ENCODE data around the gene NBAS. TPM values are rescaled to one million over a fixed set of nuclear protein-coding genes. Genes with fewer than 3 reads are reported as not detected.
"Not testable (repeated sequence)": the region's sequence is repeated elsewhere in the genome, so short reads cannot be mapped to it uniquely, and the experiment has no call there.

The NBAS gene
- total RNA-seq, 1 experiment from 2014 or later, result 30.4 TPM

DNA sequence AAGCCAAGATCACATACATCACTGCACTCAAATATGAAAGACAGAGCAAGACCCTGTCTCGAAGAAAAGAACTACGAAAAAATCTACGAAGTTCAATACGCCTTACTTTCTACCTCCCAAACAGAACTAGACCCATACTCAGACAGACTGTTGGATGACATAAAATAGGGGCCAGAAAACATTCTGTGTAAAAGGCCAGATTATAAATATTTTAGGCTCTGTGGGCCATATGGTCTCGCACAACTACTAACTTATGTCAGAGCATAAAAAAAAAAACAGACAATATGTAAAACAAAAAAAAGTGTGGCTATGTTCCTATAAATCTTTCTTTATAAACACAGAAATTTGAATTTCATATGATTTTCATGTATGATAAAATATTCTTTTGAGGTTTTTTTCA, 40.8 kb downstream of the NBAS start:
- no peaks in the 10 kb centered on the region for H3K4me1 ChIP-seq (ENCODE audit: low read length)
- no peak for DNase-seq
- no peaks in the 10 kb centered on the region for H3K27me3 ChIP-seq (ENCODE audit: low read length)
- H4K20me1 ChIP-seq (ENCODE audit: insufficient read depth, low read depth, low read length), result no peaks in the 10 kb centered on the region
- H3K4me3 ChIP-seq (ENCODE audit: low read length), result no peak overlapping the region
- H3K4me2 ChIP-seq (ENCODE audit: low read depth, low read length, poor library complexity, severe bottlenecking), result no peak overlapping the region
- H3K9ac ChIP-seq (ENCODE audit: low read length), result no peak overlapping the region
- H2AFZ ChIP-seq (ENCODE audit: low read length), result no peak overlapping the region
- no peak overlapping the region for H3K27ac ChIP-seq (ENCODE audit: low read length)
- H3K36me3 ChIP-seq (ENCODE audit: insufficient read depth, low read length), result no peaks in the 10 kb centered on the region
- H3K9me2 ChIP-seq (replicated peaks; ENCODE audit: insufficient read depth, low read length), result no peaks in the 10 kb centered on the region
- H3K79me2 ChIP-seq (ENCODE audit: low read length), result no peaks in the 10 kb centered on the region
- H3K9me3 ChIP-seq (ENCODE audit: low read length), result no peaks in the 10 kb centered on the region

DNA sequence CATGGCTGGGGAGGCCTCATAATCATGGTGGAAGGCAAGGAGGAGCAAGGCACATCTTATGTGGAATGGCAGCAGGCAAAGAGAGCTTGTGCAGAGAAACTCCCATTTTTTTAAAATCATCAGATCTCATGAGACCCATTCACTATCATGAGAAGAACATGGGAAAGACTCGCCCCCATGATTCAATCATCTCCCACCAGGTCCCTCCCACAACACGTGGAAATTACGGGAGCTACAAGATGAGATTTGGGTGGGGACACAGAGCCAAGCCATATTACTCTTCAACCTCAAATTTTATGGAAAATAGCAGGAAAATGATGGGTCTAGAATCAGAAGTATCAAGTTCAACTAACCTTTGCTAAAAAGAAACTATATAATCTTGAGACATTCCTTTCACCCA, 42.4 kb downstream of the NBAS start:
- not testable (repeated sequence) for H3K9ac ChIP-seq (ENCODE audit: low read length); H3K36me3 ChIP-seq (ENCODE audit: insufficient read depth, low read length); H3K79me2 ChIP-seq (ENCODE audit: low read length)

DNA sequence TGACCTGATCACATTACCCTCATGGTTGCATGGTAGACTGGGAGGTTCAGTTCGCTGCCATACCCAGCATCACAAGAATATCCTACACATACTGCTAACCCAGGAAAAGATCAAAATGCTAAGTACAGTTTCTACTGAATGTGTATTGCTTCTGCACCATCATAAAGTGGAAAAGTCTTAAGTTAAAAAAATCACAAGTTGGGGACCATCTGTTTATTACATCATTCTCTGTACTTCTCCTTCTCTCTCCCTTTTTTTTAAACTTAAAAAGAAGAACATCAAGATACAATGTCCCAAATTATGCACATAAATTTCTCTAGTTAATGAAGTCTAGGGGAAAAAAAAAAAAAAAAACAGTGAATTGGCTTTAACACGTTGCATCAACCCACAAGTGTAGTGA, 43.3 kb downstream of the NBAS start:
- Histone ChIP-seq H3K27me3 (ENCODE audit: low read length) (no peaks in the 10 kb centered on the region), H3K4me2 (ENCODE audit: low read depth, low read length, poor library complexity, severe bottlenecking) (no peak overlapping the region), H3K27ac (ENCODE audit: low read length) (no peak overlapping the region), H3K4me1 (ENCODE audit: low read length) (no peaks in the 10 kb centered on the region), H4K20me1 (ENCODE audit: insufficient read depth, low read depth, low read length) (no peaks in the 10 kb centered on the region), H3K36me3 (ENCODE audit: insufficient read depth, low read length) (no peaks in the 10 kb centered on the region), H3K9ac (ENCODE audit: low read length) (no peak overlapping the region), H3K9me3 (ENCODE audit: low read length) (no peaks in the 10 kb centered on the region), H2AFZ (ENCODE audit: low read length) (no peak overlapping the region), H3K9me2 (replicated peaks; ENCODE audit: insufficient read depth, low read length) (no peaks in the 10 kb centered on the region), H3K79me2 (ENCODE audit: low read length) (no peaks in the 10 kb centered on the region), H3K4me3 (ENCODE audit: low read length) (no peak overlapping the region)
- no peak for DNase-seq

More for the DNA sequence above, 42.4 kb downstream of the NBAS start:
- not testable (repeated sequence) for H3K4me2 ChIP-seq (ENCODE audit: low read depth, low read length, poor library complexity, severe bottlenecking); H3K27me3 ChIP-seq (ENCODE audit: low read length); H3K27ac ChIP-seq (ENCODE audit: low read length); H4K20me1 ChIP-seq (ENCODE audit: insufficient read depth, low read depth, low read length); H3K9me2 ChIP-seq (replicated peaks; ENCODE audit: insufficient read depth, low read length); DNase-seq; H2AFZ ChIP-seq (ENCODE audit: low read length); H3K4me1 ChIP-seq (ENCODE audit: low read length); H3K9me3 ChIP-seq (ENCODE audit: low read length); H3K4me3 ChIP-seq (ENCODE audit: low read length)

DNA sequence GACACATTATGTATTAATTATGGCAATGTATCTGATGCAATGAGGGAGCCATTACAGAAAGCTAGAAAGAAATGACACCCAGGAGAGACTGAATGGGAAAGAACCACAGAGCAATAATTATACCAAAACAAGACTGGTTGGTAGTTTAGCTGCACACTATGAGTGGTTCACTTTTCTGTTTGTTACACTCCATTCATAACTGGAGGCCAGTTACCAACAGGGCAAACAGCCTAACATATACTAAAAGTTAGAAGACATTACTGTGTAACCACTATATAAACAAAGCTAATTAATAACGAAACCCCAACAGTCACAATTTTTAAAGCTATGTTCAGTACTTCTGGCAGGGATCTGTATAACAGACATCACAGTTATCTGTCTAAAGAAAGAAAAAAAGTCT, 49.4 kb downstream of the NBAS start:
- Histone ChIP-seq H3K27ac (ENCODE audit: low read length) (no peak overlapping the region), H3K36me3 (ENCODE audit: insufficient read depth, low read length) (no peaks in the 10 kb centered on the region)
- no peak for DNase-seq

DNA sequence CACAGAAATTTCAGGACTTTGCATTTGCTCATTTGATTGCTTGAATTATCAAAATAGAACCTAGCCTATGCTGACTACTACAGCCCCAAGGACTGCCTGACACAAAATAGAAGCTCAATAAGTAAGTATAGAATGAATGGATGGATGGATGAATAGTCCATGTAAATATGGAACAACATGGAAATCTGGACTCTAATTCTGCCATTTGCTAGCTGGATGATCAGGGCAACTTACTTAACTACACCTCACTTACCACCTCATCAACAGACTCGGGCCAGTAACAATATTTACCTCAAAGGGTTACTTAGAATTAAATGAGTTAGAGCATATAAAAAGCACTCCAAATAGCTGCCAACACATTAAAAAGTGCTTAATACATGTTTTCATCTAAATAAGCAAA, 50.6 kb downstream of the NBAS start:
- no peaks in the 10 kb centered on the region for H3K9me2 ChIP-seq (replicated peaks; ENCODE audit: insufficient read depth, low read length)
- no peak overlapping the region for H3K4me2 ChIP-seq (ENCODE audit: low read depth, low read length, poor library complexity, severe bottlenecking)
- no peaks in the 10 kb centered on the region for H3K9me3 ChIP-seq (ENCODE audit: low read length)
- no peak overlapping the region for H3K9ac ChIP-seq (ENCODE audit: low read length)
- H3K4me3 ChIP-seq (ENCODE audit: low read length), result no peak overlapping the region
- DNase-seq, result no peak
- no peaks in the 10 kb centered on the region for H3K27me3 ChIP-seq (ENCODE audit: low read length)
- H3K36me3 ChIP-seq (ENCODE audit: insufficient read depth, low read length), result no peaks in the 10 kb centered on the region
- no peak overlapping the region for H3K27ac ChIP-seq (ENCODE audit: low read length)
- no peak overlapping the region for H2AFZ ChIP-seq (ENCODE audit: low read length)
- H4K20me1 ChIP-seq (ENCODE audit: insufficient read depth, low read depth, low read length), result no peaks in the 10 kb centered on the region
- H3K79me2 ChIP-seq (ENCODE audit: low read length), result no peaks in the 10 kb centered on the region
- no peaks in the 10 kb centered on the region for H3K4me1 ChIP-seq (ENCODE audit: low read length)

More for the DNA sequence above, 49.4 kb downstream of the NBAS start:
- Histone ChIP-seq H3K4me2 (ENCODE audit: low read depth, low read length, poor library complexity, severe bottlenecking) (no peak overlapping the region), H2AFZ (ENCODE audit: low read length) (no peak overlapping the region), H3K79me2 (ENCODE audit: low read length) (no peaks in the 10 kb centered on the region), H3K9ac (ENCODE audit: low read length) (no peak overlapping the region), H3K27me3 (ENCODE audit: low read length) (no peaks in the 10 kb centered on the region), H3K4me1 (ENCODE audit: low read length) (no peaks in the 10 kb centered on the region), H3K4me3 (ENCODE audit: low read length) (no peak overlapping the region), H3K9me2 (replicated peaks; ENCODE audit: insufficient read depth, low read length) (no peaks in the 10 kb centered on the region), H3K9me3 (ENCODE audit: low read length) (no peaks in the 10 kb centered on the region), H4K20me1 (ENCODE audit: insufficient read depth, low read depth, low read length) (no peaks in the 10 kb centered on the region)

DNA sequence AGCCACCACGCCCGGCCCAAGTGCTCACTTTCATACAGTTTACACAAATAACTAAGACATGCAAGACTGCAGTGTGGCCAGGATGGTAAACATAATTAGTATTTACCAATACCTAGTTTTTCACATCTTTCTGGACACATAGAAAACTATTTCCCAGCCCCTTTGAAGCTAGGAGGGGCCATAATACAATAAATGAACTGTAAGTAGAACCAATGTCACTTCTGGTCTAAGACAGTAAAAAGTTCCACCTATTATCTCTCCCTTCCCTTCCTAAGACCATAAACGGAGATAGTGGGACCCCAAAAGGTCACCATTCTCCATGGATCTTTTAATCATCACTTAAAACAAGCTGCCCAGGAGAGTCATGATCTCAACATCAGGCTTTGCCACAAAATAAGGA, 51.0 kb downstream of the NBAS start:
- no peaks in the 10 kb centered on the region for H3K36me3 ChIP-seq (ENCODE audit: insufficient read depth, low read length)
- H2AFZ ChIP-seq (ENCODE audit: low read length), result no peak overlapping the region
- no peak overlapping the region for H3K4me2 ChIP-seq (ENCODE audit: low read depth, low read length, poor library complexity, severe bottlenecking)
- no peaks in the 10 kb centered on the region for H3K9me3 ChIP-seq (ENCODE audit: low read length)
- no peaks in the 10 kb centered on the region for H4K20me1 ChIP-seq (ENCODE audit: insufficient read depth, low read depth, low read length)
- no peaks in the 10 kb centered on the region for H3K9me2 ChIP-seq (replicated peaks; ENCODE audit: insufficient read depth, low read length)
- H3K27ac ChIP-seq (ENCODE audit: low read length), result no peak overlapping the region
- H3K9ac ChIP-seq (ENCODE audit: low read length), result no peak overlapping the region
- no peaks in the 10 kb centered on the region for H3K27me3 ChIP-seq (ENCODE audit: low read length)
- H3K79me2 ChIP-seq (ENCODE audit: low read length), result no peaks in the 10 kb centered on the region
- DNase-seq, result no peak
- H3K4me1 ChIP-seq (ENCODE audit: low read length), result no peaks in the 10 kb centered on the region
- no peak overlapping the region for H3K4me3 ChIP-seq (ENCODE audit: low read length)

DNA sequence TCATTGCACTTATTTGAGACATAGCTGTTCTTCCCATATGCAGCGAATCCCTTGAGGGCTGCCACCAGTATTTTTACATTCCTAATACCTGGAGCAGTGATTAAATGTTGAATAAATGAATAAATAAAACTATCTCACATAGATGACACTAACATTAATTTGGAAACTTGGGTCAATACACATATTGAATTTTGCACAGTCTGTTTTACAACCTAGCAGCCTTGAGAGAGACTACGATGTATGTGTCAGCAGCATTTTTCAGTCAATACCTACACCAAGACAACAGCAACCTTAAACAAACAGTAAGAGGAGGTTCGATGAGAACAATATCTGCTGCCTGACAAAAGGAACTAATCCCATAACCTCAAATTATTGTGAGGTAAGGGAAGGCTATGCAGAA, 53.4 kb downstream of the NBAS start:
- no peaks in the 10 kb centered on the region for H3K4me1 ChIP-seq (ENCODE audit: low read length)
- DNase-seq, result no peak
- H3K4me3 ChIP-seq (ENCODE audit: low read length), result no peak overlapping the region
- H3K4me2 ChIP-seq (ENCODE audit: low read depth, low read length, poor library complexity, severe bottlenecking), result no peak overlapping the region
- H3K27ac ChIP-seq (ENCODE audit: low read length), result no peak overlapping the region
- H3K9ac ChIP-seq (ENCODE audit: low read length), result no peak overlapping the region
- H3K9me3 ChIP-seq (ENCODE audit: low read length), result no peaks in the 10 kb centered on the region
- no peak overlapping the region for H2AFZ ChIP-seq (ENCODE audit: low read length)
- H3K9me2 ChIP-seq (replicated peaks; ENCODE audit: insufficient read depth, low read length), result no peaks in the 10 kb centered on the region
- H3K27me3 ChIP-seq (ENCODE audit: low read length), result no peaks in the 10 kb centered on the region
- no peaks in the 10 kb centered on the region for H3K79me2 ChIP-seq (ENCODE audit: low read length)
- H3K36me3 ChIP-seq (ENCODE audit: insufficient read depth, low read length), result no peaks in the 10 kb centered on the region
- no peaks in the 10 kb centered on the region for H4K20me1 ChIP-seq (ENCODE audit: insufficient read depth, low read depth, low read length)

DNA sequence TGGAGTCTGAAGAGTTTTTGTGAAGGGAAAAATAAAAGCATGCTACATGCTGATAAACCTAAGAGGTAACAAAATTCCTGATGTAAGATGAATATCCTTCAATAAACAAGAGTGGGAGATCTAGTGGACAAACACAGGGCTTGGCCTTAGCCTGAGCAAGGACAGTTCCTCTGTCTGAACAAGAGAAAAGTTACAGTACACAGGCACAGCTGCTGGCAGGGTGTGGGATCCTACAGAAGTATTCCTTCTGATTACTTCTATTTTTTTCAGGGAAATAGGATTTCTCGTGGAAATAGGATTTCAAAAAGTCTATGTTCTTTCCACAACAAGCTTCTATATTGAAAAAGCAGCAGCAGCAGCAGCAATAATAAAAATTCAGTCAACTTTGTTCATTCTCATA, 54.1 kb downstream of the NBAS start:
- DNase-seq, result no peak
- Histone ChIP-seq H3K36me3 (ENCODE audit: insufficient read depth, low read length) (no peaks in the 10 kb centered on the region), H3K4me3 (ENCODE audit: low read length) (no peak overlapping the region), H3K27ac (ENCODE audit: low read length) (no peak overlapping the region), H3K9ac (ENCODE audit: low read length) (no peak overlapping the region), H3K9me2 (replicated peaks; ENCODE audit: insufficient read depth, low read length) (no peaks in the 10 kb centered on the region), H3K79me2 (ENCODE audit: low read length) (no peaks in the 10 kb centered on the region), H3K27me3 (ENCODE audit: low read length) (no peaks in the 10 kb centered on the region), H3K9me3 (ENCODE audit: low read length) (no peaks in the 10 kb centered on the region), H3K4me2 (ENCODE audit: low read depth, low read length, poor library complexity, severe bottlenecking) (no peak overlapping the region), H2AFZ (ENCODE audit: low read length) (no peak overlapping the region), H4K20me1 (ENCODE audit: insufficient read depth, low read depth, low read length) (no peaks in the 10 kb centered on the region), H3K4me1 (ENCODE audit: low read length) (no peaks in the 10 kb centered on the region)

DNA sequence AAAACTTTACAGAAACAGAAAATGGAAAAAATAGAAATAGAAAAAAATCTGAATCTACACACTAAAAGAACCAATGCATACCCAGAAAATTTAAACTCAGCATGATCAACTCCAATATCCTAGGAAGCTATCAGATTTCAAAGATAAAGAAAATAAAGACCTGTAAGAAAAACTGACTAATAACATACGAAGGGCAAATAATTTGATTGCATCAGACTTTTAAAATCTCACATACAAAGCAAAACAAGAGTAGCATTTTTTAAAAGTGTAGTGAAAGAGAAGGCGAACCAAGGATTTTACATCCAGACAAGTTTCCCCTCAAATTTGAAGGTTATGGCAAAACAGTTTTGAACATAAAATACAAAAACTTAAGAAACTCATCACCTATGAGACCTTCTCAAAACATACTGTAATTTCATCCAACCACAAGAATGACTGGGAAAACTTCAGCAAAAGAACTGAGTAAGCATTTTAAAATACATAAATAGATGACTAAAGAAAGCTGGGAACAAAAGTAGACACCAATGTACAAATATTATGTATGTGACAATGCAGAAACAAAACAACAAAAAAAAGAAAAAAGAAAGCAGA, 54.8 kb downstream of the NBAS start:
- DNase-seq, result no peak
- Histone ChIP-seq H3K27ac (ENCODE audit: low read length) (no peak overlapping the region), H3K9ac (ENCODE audit: low read length) (no peak overlapping the region), H3K4me3 (ENCODE audit: low read length) (no peak overlapping the region), H3K27me3 (ENCODE audit: low read length) (no peaks in the 10 kb centered on the region), H3K4me1 (ENCODE audit: low read length) (no peaks in the 10 kb centered on the region), H3K79me2 (ENCODE audit: low read length) (no peaks in the 10 kb centered on the region), H3K9me2 (replicated peaks; ENCODE audit: insufficient read depth, low read length) (no peaks in the 10 kb centered on the region), H2AFZ (ENCODE audit: low read length) (no peak overlapping the region), H3K4me2 (ENCODE audit: low read depth, low read length, poor library complexity, severe bottlenecking) (no peak overlapping the region), H3K9me3 (ENCODE audit: low read length) (no peaks in the 10 kb centered on the region), H3K36me3 (ENCODE audit: insufficient read depth, low read length) (no peaks in the 10 kb centered on the region), H4K20me1 (ENCODE audit: insufficient read depth, low read depth, low read length) (no peaks in the 10 kb centered on the region)

Measured in Karpas-422 (cell line).